ENCODE results near the gene ZNF396. TPM values are rescaled to one million over a fixed set of nuclear protein-coding genes. Genes with fewer than 3 reads are reported as not detected.
A peak's percentile ranks its signal among the peaks of the same experiment; 100 is the strongest.

Gene ZNF396
- total RNA-seq (2014; rRNA removed; shearing (Covaris generic)) (0.31 and 0.85 TPM in 2 replicates), polyA plus RNA-seq (2016; fragmentation: Nextera tagmentation; extraction: Ambion mirVana) (0.36 and 0.52 TPM in 2 replicates)
- long read RNA-seq, partial matches to known transcripts, result 0 of 1 reads
- long read RNA-seq, other reads (novel, unspliced or antisense), result 0 of 1 reads

DNA sequence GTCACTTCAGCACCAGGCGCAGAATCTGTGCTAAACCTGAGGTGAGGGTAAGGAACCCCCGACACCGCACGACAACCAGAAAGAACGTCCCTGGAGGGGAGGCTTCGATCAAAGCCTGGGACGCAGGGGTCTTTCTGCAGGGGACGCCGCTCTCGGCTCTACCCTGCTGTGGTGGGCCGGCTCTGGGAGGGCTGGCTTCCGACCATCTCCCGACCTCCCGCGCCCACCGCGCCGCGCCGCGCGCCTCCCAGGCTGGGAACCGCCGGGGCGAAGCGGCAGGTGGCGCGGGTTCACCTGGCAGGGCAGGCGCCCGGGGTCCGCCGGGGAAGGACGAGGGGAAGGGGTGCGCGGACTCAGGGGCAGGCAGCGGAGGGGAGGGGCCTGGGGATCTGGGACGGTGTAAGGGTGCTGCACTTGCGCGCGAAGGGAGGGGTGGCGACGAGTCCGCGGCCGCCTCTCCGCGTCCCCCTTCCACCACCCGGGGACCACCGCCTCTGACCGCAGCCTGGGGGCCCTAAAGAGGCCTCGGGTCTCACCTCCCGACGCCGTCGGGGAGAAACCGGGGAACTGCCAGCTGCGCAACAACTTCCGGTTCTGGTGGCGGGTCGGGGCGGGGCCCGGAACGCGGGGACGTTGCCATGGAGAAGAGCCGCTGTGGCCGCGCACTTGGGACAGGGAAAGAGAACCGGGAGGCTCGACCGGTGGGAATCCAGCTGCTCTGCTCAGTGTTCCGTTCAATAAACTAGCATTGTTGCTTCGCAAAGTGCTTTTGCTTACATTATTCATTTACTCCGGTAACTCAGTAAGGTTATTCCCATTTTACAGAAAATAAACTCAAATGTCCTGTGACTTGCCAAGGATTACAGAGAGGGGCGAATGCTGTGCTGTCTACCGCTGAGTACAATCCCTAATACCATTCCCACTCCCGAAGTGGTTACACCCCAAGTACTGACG is at the start of gene ZNF396:
Gene ZNF396, minus strand, starts transcription at position 596 of the 954 bp plus-strand sequence. CDS start 3,045 bp downstream, outside the sequence.
- Mint-ChIP-seq H3K27ac (no peak within 1 kb of the TSS), H3K9me3 (no peaks in the 10 kb centered on the region; the same call in 1 of the 3 replicates)

DNA sequence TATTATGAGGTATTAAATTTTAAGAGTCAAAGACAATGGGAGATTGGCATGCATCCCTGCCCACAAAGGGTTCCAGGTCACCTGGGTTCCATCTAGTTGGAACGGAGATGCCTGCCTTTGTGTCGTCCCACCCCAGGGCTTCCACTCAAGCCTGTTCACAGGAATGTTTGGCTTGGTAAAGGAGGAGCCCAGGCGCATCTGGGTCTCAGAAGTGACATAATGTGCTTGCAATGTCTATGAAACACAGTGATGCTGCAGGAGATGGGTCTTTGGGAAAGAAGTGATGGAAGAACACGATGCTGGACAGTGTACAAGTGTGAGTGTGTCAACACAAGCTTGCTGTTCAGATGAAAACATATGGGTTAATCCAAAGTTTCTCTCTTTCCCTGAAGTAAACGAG is 49.6 kb upstream of the ZNF396 start:
- Histone ChIP-seq H3K79me2 (replicated peaks; ENCODE audit: insufficient read depth) (no peaks in the 10 kb centered on the region), H3F3A (replicated peaks; ENCODE audit: low read depth) (no peaks in the 10 kb centered on the region), H2AFZ (no peak overlapping the region), H4K20me1 (replicated peaks; ENCODE audit: insufficient read depth) (no peaks in the 10 kb centered on the region; the same call in 1 of the 2 replicates), H3K36me3 (ENCODE audit: insufficient read depth) (no peaks in the 10 kb centered on the region), H3K4me2 (no peak overlapping the region), H3K27me3 (ENCODE audit: insufficient read depth) (no peaks in the 10 kb centered on the region), H3K4me3 (no peak overlapping the region), H3K27ac (ENCODE audit: low read depth) (no peak overlapping the region), H3K9me2 (ENCODE audit: insufficient read depth) (0 out of 2 replicates have a peak, but pooled peaks cover 8% of the 10 kb centered on the region), H3K4me1 (ENCODE audit: insufficient read depth) (no peaks in the 10 kb centered on the region)
- Mint-ChIP-seq H3K9me3 (no peaks in the 10 kb centered on the region), H3K27me3 (ENCODE audit: insufficient read depth, low read depth, poor library complexity) (no peaks in the 10 kb centered on the region), H3K4me3 (no peak overlapping the region), H3K27ac (no peak overlapping the region), H3K4me1 (peaks cover 4% of the 10 kb centered on the region), H3K36me3 (ENCODE audit: low read depth) (no peaks in the 10 kb centered on the region)
- no peak for ATAC-seq
- DNase-seq (ENCODE audit: low spot score), result no peak
- no peak for TF ChIP-seq EZH2 (IDR thresholded peaks at IDR 0.05; ENCODE audit: low read depth, unreplicated experiment)
- TF ChIP-seq JUNB (IDR thresholded peaks at IDR 0.05; ENCODE audit: unreplicated experiment), result no peak
- TF ChIP-seq, protein P1, sequence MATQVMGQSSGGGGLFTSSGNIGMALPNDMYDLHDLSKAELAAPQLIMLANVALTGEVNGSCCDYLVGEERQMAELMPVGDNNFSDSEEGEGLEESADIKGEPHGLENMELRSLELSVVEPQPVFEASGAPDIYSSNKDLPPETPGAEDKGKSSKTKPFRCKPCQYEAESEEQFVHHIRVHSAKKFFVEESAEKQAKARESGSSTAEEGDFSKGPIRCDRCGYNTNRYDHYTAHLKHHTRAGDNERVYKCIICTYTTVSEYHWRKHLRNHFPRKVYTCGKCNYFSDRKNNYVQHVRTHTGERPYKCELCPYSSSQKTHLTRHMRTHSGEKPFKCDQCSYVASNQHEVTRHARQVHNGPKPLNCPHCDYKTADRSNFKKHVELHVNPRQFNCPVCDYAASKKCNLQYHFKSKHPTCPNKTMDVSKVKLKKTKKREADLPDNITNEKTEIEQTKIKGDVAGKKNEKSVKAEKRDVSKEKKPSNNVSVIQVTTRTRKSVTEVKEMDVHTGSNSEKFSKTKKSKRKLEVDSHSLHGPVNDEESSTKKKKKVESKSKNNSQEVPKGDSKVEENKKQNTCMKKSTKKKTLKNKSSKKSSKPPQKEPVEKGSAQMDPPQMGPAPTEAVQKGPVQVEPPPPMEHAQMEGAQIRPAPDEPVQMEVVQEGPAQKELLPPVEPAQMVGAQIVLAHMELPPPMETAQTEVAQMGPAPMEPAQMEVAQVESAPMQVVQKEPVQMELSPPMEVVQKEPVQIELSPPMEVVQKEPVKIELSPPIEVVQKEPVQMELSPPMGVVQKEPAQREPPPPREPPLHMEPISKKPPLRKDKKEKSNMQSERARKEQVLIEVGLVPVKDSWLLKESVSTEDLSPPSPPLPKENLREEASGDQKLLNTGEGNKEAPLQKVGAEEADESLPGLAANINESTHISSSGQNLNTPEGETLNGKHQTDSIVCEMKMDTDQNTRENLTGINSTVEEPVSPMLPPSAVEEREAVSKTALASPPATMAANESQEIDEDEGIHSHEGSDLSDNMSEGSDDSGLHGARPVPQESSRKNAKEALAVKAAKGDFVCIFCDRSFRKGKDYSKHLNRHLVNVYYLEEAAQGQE (IDR thresholded peaks at IDR 0.05; ENCODE audit: unreplicated experiment), result no peak
- TF ChIP-seq, protein P2, sequence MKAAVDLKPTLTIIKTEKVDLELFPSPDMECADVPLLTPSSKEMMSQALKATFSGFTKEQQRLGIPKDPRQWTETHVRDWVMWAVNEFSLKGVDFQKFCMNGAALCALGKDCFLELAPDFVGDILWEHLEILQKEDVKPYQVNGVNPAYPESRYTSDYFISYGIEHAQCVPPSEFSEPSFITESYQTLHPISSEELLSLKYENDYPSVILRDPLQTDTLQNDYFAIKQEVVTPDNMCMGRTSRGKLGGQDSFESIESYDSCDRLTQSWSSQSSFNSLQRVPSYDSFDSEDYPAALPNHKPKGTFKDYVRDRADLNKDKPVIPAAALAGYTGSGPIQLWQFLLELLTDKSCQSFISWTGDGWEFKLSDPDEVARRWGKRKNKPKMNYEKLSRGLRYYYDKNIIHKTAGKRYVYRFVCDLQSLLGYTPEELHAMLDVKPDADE (IDR thresholded peaks at IDR 0.05), result no peak
- no peak for TF ChIP-seq ZNF114 (CRISPR knock-in tag; IDR thresholded peaks at IDR 0.05)
- TF ChIP-seq NANOG (IDR thresholded peaks at IDR 0.05; ENCODE audit: borderline replicate concordance), result no peak
- no peak for TF ChIP-seq EZH2phosphoT487 (IDR thresholded peaks at IDR 0.05; ENCODE audit: unreplicated experiment)
- TF ChIP-seq, protein P3, sequence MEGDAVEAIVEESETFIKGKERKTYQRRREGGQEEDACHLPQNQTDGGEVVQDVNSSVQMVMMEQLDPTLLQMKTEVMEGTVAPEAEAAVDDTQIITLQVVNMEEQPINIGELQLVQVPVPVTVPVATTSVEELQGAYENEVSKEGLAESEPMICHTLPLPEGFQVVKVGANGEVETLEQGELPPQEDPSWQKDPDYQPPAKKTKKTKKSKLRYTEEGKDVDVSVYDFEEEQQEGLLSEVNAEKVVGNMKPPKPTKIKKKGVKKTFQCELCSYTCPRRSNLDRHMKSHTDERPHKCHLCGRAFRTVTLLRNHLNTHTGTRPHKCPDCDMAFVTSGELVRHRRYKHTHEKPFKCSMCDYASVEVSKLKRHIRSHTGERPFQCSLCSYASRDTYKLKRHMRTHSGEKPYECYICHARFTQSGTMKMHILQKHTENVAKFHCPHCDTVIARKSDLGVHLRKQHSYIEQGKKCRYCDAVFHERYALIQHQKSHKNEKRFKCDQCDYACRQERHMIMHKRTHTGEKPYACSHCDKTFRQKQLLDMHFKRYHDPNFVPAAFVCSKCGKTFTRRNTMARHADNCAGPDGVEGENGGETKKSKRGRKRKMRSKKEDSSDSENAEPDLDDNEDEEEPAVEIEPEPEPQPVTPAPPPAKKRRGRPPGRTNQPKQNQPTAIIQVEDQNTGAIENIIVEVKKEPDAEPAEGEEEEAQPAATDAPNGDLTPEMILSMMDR (conservative IDR thresholded peaks at IDR 0.05; ENCODE audit: low read depth in 2 of 2), result no peak

More for the DNA sequence above, at the start of gene ZNF396:
- H3K27ac ChIP-seq (ENCODE audit: low read depth), result no peak within 1 kb of the TSS
- peak within 1 kb of the TSS; percentile 82 for H3K4me3 ChIP-seq
- H3K4me3 Mint-ChIP-seq, result peak within 1 kb of the TSS; percentile 81
- no peaks in the 10 kb centered on the region for H3K9me2 ChIP-seq (ENCODE audit: insufficient read depth)
- DNase-seq (ENCODE audit: low spot score), result peak; percentile 94
- no peaks in the 10 kb centered on the region for H3K79me2 ChIP-seq (replicated peaks; ENCODE audit: insufficient read depth)
- peaks cover 3% of the 10 kb centered on the region for H3K27me3 Mint-ChIP-seq (ENCODE audit: insufficient read depth, low read depth, poor library complexity)
- peaks cover 7% of the 10 kb centered on the region; the same call in 2 of the 3 replicates for H3K4me1 Mint-ChIP-seq
- H3K4me2 ChIP-seq, result peak within 1 kb of the TSS; percentile 93
- TF ChIP-seq CREB1 (CRISPR knock-in tag; IDR thresholded peaks at IDR 0.05; ENCODE audit: low read depth) (peak; percentile 43), EZH2 (IDR thresholded peaks at IDR 0.05; ENCODE audit: low read depth, unreplicated experiment) (no peak), NANOG (IDR thresholded peaks at IDR 0.05; ENCODE audit: borderline replicate concordance) (no peak), ZNF331 (CRISPR knock-in tag; IDR thresholded peaks at IDR 0.05; ENCODE audit: low read depth) (no peak)
- TF ChIP-seq, protein P2 (IDR thresholded peaks at IDR 0.05), result no peak
- no peaks in the 10 kb centered on the region for H3F3A ChIP-seq (replicated peaks; ENCODE audit: low read depth)
- H2AFZ ChIP-seq, result peak within 1 kb of the TSS; percentile 99
- no peaks in the 10 kb centered on the region for H4K20me1 ChIP-seq (replicated peaks; ENCODE audit: insufficient read depth)
- peaks cover 9% of the 10 kb centered on the region for H3K4me1 ChIP-seq (ENCODE audit: insufficient read depth)
- no peaks in the 10 kb centered on the region for H3K36me3 Mint-ChIP-seq (ENCODE audit: low read depth)
- no peaks in the 10 kb centered on the region for H3K36me3 ChIP-seq (ENCODE audit: insufficient read depth)
- peak; percentile 90 for ATAC-seq
- H3K27me3 ChIP-seq (ENCODE audit: insufficient read depth), result no peaks in the 10 kb centered on the region

Measured in GM23338 (cell line).